ENCODE results near the gene CDC16.

The CDC16 gene

DNA sequence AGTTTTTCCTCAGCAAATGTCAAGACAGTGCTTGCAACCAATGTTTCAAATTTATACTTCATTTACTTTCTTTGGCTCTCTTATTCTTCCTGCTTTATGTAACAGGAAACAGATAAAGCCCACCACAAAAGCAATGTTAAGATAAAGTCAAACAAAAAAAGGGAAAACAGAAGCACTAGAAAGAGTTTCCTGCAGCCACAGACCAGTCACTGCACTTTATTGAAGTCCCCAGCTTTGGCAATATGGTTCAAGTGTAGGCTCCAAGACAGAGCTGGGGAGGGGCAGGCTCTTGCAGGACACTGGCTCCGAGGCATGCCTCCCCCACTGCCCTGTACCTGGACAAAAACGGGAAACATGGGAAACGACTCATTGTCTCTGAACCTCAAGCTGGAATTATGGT lies 15.3 kb upstream of the CDC16 start:
- ATAC-seq, result no peak
- peaks cover 21% of the 10 kb centered on the region for H3K4me1 Mint-ChIP-seq
- DNase-seq (ENCODE audit: low spot score in 2 of 2), result no peak
- H3K27ac Mint-ChIP-seq, result peak overlapping the region; percentile 37
- no peaks in the 10 kb centered on the region for H3K36me3 Mint-ChIP-seq
- no peaks in the 10 kb centered on the region for H3K9me3 Mint-ChIP-seq
- no peak overlapping the region for H3K4me3 Mint-ChIP-seq

DNA sequence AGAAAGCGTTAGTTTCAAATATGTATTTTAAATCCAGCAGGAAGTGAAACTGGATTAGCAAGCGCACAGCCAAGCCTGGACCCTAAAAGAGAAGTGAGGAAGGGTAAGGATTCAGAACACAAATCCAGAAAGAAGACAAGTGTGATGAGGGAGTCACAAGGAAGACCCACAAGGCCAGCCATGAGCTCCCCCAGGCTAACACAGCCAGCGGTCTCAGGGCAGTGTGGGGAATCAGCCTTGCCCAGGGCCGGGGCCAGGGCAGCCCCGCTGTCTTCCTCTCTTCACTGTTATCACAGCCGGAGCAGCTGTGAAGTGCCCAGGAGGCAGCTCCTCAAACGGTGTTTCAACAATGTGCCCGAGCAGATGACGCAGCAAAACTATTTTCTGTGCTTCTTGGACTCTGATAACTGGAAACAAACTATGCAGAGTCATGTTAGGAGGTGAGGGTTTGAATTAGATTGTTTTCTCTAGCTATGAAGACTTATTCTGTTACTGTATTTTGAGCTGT lies 12.2 kb upstream of the CDC16 start:
- Mint-ChIP-seq H3K4me1 (peaks cover 48% of the 10 kb centered on the region), H3K9me3 (no peaks in the 10 kb centered on the region), H3K27ac (peak overlapping the region; percentile 4), H3K36me3 (no peaks in the 10 kb centered on the region), H3K4me3 (no peak overlapping the region)
- ATAC-seq (no peak), DNase-seq (ENCODE audit: low spot score in 2 of 2) (no peak)

DNA sequence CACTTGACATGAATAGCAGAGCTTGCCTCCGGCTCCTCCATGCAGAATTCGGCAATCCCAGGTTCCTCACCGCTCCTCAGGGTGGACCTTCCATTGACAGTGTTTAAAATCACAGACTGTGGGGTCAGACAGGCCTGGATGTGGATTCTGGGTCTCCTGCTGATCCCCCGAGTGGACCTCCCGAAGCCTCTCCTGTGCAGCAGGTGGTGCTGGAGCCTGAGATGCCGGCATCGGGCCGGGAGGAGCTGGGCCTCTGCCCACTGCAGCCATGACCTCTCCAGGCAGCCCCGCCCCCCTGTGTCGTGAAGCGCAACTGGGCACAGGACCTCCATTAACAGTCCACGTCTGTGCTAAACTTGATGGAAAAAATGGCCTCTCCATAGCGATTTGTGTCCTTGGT lies 10.5 kb upstream of the CDC16 start:
- no peak overlapping the region for H3K4me3 Mint-ChIP-seq
- peak overlapping the region; percentile 90 for H3K27ac Mint-ChIP-seq
- no peak for DNase-seq (ENCODE audit: low spot score in 2 of 2)
- peaks cover 49% of the 10 kb centered on the region for H3K4me1 Mint-ChIP-seq
- no peaks in the 10 kb centered on the region for H3K9me3 Mint-ChIP-seq
- no peaks in the 10 kb centered on the region for H3K36me3 Mint-ChIP-seq
- ATAC-seq, result no peak

DNA sequence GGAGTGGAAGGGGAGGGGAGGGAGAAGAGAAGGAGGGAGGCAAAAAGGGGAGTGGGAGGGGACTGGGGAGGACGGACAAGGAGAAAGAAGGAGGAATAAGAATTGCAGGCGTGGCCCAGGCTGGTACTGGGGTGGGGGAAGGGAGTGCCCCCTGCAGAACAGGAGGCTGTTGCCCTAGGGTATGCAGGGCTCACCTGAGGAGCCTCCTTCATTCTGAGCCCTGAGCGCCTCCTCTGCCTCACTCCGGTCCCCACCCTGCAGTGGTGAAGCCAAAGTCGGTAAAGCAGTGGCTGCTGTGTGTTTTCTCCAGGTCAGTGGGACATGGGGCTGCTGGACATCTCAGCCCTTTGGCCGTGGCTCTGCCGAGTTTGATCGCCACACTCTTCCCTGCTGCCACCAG lies 9.1 kb upstream of the CDC16 start:
- Mint-ChIP-seq H3K27ac (no peak overlapping the region), H3K4me1 (peaks cover 46% of the 10 kb centered on the region), H3K4me3 (no peak overlapping the region), H3K36me3 (no peaks in the 10 kb centered on the region), H3K9me3 (no peaks in the 10 kb centered on the region)
- ATAC-seq (no peak), DNase-seq (ENCODE audit: low spot score in 2 of 2) (no peak)

DNA sequence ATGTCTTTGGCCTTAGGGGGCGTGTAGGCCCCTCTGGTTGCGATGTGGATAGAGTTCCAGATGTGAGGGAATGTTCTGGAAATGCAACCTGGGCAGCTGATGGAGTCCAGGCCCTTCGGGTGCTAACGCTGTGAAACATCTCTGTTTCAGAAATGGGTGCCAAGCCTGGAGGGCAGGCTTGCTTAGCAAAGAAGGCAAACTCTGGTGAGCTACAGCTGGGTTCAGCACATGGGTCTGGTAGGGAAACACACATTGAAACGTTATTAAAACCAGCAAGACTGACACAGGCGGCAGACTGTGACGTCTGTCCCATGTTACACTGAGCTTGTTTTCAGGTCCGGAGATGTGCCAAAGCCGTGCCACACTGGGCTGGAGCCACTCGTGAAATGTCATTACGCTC lies 8.6 kb upstream of the CDC16 start:
- no peak overlapping the region for H3K27ac Mint-ChIP-seq

DNA sequence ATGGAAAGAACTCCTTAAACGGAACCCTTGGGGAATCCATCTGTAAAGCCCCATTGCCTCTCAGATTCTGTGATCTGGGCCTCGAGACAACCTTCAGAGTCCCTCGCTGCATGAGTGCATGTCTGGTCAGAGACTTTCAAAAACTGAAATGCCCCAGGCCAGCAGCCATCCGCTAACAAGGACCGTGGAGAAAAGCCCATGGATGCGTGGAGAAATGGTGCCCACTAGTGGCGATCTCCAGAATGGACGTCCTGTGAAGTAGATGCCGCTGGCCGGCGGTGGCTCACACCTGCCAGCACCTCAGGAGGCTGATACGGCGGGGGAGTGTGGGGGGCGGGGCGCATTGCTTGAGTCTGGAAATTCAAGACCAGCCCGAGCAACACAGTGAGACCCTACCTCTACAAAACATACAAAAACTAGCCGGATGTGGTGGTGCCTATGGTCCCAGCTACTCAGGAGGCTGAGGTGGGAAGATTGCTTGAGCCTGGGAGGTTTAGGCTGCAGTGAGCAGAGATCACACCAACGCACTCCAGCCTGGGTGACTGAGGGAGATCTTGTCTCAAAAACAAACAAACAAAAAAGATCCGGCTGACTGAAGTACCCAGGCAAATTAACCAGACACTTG lies 7.9 kb upstream of the CDC16 start:
- ATAC-seq, result peak; percentile 94
- Mint-ChIP-seq H3K4me3 (no peak overlapping the region), H3K36me3 (no peaks in the 10 kb centered on the region), H3K4me1 (peaks cover 46% of the 10 kb centered on the region), H3K9me3 (no peaks in the 10 kb centered on the region), H3K27ac (no peak overlapping the region)
- DNase-seq (ENCODE audit: low spot score in 2 of 2), result peak; percentile 83 to 93

More for the DNA sequence above, 8.6 kb upstream of the CDC16 start:
- Mint-ChIP-seq H3K36me3 (no peaks in the 10 kb centered on the region), H3K9me3 (no peaks in the 10 kb centered on the region), H3K4me3 (no peak overlapping the region), H3K4me1 (peaks cover 48% of the 10 kb centered on the region)
- ATAC-seq (no peak), DNase-seq (ENCODE audit: low spot score in 2 of 2) (peak in 1 of 2 donors; percentile 52)

DNA sequence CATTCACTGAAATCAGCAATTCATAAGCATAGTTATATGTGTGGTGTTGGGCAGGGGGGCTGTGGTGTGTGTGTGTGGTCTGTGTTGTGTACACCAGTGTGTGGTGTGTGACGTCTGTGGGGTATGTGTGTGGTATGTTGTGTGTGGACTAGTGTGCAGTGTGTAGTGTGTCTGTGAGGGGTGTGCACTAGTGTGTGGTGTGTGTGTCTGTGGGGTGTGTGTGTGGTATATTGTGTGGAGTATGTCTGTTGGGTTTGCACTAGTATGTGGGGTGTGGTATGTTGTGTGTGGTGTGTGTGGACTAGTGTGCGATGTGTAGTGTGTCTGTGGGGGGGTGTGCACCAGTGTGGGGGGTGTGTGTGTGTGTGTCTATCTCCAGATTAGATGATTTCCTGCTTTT lies 7.2 kb upstream of the CDC16 start:
- no peak overlapping the region for H3K27ac Mint-ChIP-seq
- ATAC-seq (no peak), DNase-seq (ENCODE audit: low spot score in 2 of 2) (no peak)
- H3K4me1 Mint-ChIP-seq, result peaks cover 41% of the 10 kb centered on the region
- H3K4me3 Mint-ChIP-seq, result no peak overlapping the region
- no peaks in the 10 kb centered on the region for H3K9me3 Mint-ChIP-seq
- no peaks in the 10 kb centered on the region for H3K36me3 Mint-ChIP-seq

DNA sequence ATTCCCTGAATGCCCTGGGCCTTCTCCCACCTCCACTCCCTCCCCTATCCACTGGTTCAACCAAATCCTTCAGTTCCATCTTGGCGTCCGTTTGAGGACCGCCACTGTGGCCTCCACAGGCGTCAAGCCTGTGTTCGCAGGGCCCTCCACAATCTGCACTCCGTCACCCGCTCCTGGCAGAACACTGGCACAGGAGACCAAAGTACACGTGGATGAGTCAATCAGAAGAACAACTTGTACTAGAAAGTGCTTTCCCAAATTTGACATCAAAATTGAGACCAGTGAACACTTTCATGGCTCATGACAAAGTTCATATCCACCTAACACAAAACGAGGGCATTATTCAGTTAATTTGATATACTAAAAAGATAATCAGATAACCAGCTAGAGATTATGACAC lies 6.5 kb upstream of the CDC16 start:
- Mint-ChIP-seq H3K4me3 (no peak overlapping the region), H3K36me3 (no peaks in the 10 kb centered on the region), H3K27ac (no peak overlapping the region), H3K9me3 (no peaks in the 10 kb centered on the region), H3K4me1 (peaks cover 41% of the 10 kb centered on the region)
- ATAC-seq (no peak), DNase-seq (ENCODE audit: low spot score in 2 of 2) (no peak)

DNA sequence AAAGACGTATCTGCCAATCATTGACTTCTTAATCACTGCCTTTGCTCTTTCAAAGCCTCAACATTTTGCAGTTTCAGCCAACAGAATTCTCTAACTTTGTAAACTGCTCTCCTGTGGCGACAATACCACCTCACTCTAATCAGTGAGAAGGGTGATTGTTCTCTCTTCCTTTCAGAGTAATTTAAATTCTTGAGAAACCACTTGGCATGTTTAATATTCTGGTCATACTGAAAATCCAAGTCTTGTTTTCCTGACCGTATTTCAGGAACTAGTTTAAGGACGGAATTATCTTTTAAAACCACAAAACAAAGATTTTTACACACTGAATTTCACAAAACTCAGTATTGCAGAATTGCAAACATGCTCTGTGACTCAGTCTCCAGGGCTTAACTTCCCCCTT lies 5.2 kb upstream of the CDC16 start:
- no peak for ATAC-seq
- Mint-ChIP-seq H3K36me3 (no peaks in the 10 kb centered on the region), H3K9me3 (no peaks in the 10 kb centered on the region), H3K4me3 (no peak overlapping the region), H3K27ac (no peak overlapping the region), H3K4me1 (peaks cover 41% of the 10 kb centered on the region)
- no peak for DNase-seq (ENCODE audit: low spot score in 2 of 2)

DNA sequence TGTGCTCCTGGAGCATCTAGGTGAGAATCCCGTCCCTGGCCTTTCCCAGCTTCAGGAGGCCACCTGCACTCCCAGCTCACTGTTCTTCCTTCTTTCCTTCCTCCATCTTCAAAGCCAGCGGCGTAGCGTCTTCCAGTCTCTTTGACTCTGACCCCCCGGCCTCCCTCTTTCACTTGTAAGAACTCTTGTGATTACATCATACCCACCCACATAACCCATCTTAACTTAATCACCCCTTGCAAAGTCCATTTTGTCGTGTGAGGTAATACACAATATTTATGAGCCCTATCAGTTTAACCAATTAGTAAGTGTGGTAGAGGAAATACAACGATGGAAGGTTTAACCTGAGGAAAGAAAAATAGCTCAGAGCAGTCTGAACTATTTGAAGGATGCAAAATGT lies 4.6 kb upstream of the CDC16 start:
- DNase-seq (ENCODE audit: low spot score in 2 of 2) (no peak), ATAC-seq (no peak)
- H3K9me3 Mint-ChIP-seq, result no peaks in the 10 kb centered on the region
- peak overlapping the region; percentile 44 for H3K27ac Mint-ChIP-seq
- H3K4me1 Mint-ChIP-seq, result peaks cover 35% of the 10 kb centered on the region
- H3K4me3 Mint-ChIP-seq, result no peak overlapping the region
- no peaks in the 10 kb centered on the region for H3K36me3 Mint-ChIP-seq

DNA sequence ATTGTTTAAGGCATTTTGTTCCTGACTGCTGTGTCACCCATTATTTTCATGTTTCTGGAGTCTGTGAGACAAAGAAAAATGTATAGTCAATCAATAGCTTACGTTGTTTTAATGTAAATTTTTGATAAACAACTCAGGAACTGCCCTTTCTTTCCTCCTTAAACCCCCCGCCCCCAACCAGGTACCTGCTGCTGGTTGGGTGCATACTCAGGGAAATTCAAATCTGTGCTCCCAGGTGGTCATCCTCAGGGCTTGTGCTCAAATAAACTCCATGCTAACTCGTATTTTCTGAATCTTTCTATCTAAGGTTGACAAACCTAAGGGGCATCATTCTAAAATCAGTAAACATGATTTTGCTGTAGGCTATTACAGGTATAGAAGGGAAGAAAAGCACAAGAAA lies 4.1 kb upstream of the CDC16 start:
- H3K36me3 Mint-ChIP-seq, result peaks cover 1% of the 10 kb centered on the region
- H3K4me3 Mint-ChIP-seq, result no peak overlapping the region
- no peak for DNase-seq (ENCODE audit: low spot score in 2 of 2)
- H3K9me3 Mint-ChIP-seq, result no peaks in the 10 kb centered on the region
- ATAC-seq, result no peak
- H3K27ac Mint-ChIP-seq, result peak overlapping the region; percentile 44
- H3K4me1 Mint-ChIP-seq, result peaks cover 35% of the 10 kb centered on the region

DNA sequence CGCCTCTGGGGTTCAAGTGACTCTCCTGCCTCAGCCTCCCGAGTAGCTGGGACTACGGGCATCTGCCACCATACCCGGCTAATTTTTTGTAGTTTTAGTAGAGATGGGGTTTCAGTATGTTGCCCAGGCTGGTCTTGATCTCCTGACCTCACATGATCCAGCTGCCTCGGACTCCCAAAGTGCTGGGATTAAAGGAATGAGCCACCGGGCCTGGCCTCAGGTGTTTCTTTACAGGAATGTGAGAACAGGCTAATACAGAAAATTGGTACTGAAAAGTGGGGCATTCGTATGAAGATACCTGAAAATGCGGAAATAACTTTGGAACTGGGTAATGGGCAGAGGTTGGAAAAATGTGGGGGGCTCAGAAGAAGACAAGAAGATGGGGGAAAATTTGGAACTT lies 2.8 kb upstream of the CDC16 start:
- Mint-ChIP-seq H3K36me3 (peaks cover 14% of the 10 kb centered on the region), H3K4me3 (no peak overlapping the region), H3K4me1 (peaks cover 30% of the 10 kb centered on the region), H3K27ac (no peak overlapping the region), H3K9me3 (no peaks in the 10 kb centered on the region)
- ATAC-seq (no peak), DNase-seq (ENCODE audit: low spot score in 2 of 2) (no peak)

DNA sequence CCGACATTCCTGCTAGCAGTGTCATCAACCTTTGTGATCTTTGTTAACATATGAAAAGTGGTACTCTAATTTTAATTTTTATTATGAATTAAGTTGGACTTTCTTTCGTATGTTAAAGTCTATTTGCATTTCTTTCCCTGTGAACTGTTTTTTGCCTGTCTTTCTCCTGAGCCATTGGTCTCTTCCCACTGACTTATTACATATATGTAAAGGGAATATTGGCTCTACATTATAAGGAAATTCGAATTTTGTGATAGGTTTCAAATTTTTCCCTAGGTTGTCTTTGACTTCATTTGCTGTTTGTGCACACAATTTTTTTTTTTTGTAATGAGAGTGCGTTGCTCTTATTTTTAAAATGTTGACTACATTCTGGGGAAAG lies 442 bp upstream of the CDC16 start:
- H3K4me1 Mint-ChIP-seq, result peaks cover 28% of the 10 kb centered on the region
- peak overlapping the region; percentile 82 for H3K4me3 Mint-ChIP-seq
- DNase-seq (ENCODE audit: low spot score in 2 of 2) (no peak), ATAC-seq (no peak)
- no peaks in the 10 kb centered on the region for H3K9me3 Mint-ChIP-seq
- H3K36me3 Mint-ChIP-seq, result peaks cover 38% of the 10 kb centered on the region
- H3K27ac Mint-ChIP-seq, result peak overlapping the region; percentile 89

DNA sequence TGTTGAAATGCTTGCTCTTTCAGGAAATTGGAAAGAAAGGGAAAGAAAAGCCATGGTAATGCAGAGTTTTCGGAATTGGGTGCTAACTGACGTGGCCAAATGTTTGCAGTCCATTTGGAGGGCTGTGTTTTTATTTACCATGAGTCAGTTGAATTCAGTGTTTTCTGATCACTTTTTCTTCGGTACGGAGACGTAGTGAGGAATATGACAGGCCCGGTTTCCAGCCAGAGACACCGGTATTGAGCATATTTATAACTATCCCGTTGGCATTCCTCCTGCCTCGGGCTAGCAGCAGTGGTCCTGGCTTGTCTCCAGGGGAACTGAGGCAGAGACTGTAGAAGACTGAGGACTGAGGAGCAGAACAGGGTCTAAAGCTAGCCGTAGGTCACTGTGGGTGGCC lies 1.0 kb downstream of the CDC16 start:
- DNase-seq (ENCODE audit: low spot score in 2 of 2), result no peak
- Mint-ChIP-seq H3K9me3 (no peaks in the 10 kb centered on the region), H3K27ac (peak overlapping the region; percentile 89), H3K36me3 (peaks cover 52% of the 10 kb centered on the region), H3K4me1 (peaks cover 18% of the 10 kb centered on the region), H3K4me3 (peak overlapping the region; percentile 82)
- no peak for ATAC-seq

DNA sequence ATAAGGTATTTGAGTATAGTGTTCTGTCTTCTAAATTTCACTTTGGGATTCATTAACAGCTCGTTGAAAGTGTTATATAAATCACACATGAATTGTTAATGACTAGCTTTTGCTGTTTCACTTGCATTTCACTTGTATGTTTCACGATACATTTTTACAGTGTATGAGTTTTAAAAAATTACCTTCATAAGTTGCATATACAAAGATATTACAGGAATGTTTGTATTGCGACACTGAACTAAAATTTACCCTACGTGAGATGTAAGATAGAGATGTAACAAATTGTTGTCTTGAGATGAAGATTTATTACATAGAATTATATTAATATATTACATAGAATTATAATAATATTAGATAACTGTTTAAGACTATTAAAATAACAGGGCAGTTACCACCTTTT lies 1.5 kb downstream of the CDC16 start:
- ATAC-seq (no peak), DNase-seq (ENCODE audit: low spot score in 2 of 2) (no peak)
- Mint-ChIP-seq H3K9me3 (no peaks in the 10 kb centered on the region), H3K4me1 (peaks cover 16% of the 10 kb centered on the region), H3K36me3 (peaks cover 58% of the 10 kb centered on the region), H3K4me3 (peak overlapping the region; percentile 82), H3K27ac (no peak overlapping the region)

DNA sequence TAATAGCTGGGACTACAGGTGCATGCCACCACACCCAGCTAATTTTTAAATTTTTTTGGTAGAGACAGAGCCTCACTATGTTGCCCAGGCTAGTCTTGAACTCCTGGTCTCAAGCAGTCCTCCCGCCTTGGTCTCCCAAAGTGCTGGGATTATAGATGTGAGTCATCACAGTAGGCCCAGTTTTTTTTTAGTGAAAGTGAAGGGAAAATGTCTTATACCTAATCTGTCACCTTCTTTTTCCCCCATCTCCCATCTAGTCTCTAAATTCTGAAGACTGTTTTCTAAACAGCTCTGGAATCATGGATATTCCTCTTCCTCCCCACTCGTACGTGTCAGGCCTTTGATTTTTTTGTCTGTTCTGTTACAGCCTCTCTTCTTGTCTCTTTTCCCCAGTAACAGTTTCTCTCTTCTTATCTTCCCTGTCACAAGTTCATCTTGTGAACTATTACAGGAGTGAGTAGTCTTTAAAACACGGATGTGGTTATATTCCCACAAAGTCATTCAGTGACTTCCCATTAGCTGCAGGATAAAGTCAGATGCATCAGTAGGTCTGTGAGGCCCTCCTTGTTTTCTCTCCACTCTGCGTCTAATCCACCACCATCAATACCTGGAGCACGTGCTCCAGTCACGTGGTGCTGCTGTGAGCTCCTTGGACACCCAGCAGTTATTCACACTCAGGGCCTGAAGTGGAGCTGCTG lies 2.9 kb downstream of the CDC16 start:
- DNase-seq (ENCODE audit: low spot score in 2 of 2), result no peak
- peaks cover 71% of the 10 kb centered on the region for H3K36me3 Mint-ChIP-seq
- H3K4me1 Mint-ChIP-seq, result peaks cover 16% of the 10 kb centered on the region
- no peak for ATAC-seq
- no peak overlapping the region for H3K27ac Mint-ChIP-seq
- H3K9me3 Mint-ChIP-seq, result no peaks in the 10 kb centered on the region
- no peak overlapping the region for H3K4me3 Mint-ChIP-seq

Data from stimulated activated effector memory CD8-positive, alpha-beta T cell treated with anti-CD3 and anti-CD28 coated beads, Interleukin-12 subunit alpha, Interleukin-12 subunit beta, amount 100 ng/mL, for 72 hours (primary cell).